Activated CD4-positive, alpha-beta T cell treated with anti-CD3 and anti-CD28 coated beads, Interleukin-2, Interleukin-4, amounts not matched to agents 100 ng/mL and 50 ng/mL, durations not matched to agents 16 hours and 8 hours (primary cell): ENCODE results near the gene CEP350.
A peak's percentile ranks its signal among the peaks of the same experiment; 100 is the strongest.
"Not testable (repeated sequence)": the region's sequence is repeated elsewhere in the genome, so short reads cannot be mapped to it uniquely, and the experiment has no call there.

ENCODE experiments used
- DNase-seq: peaks from one replicate; pipeline ENCODE4 v3.0.0-alpha.2; 2020; ENCODE audit warnings: low spot score

The CEP350 gene

GRCh38 chr1:180123463-180123936, 168.9 kb downstream of the CEP350 start:
- no peak for DNase-seq

DNA sequence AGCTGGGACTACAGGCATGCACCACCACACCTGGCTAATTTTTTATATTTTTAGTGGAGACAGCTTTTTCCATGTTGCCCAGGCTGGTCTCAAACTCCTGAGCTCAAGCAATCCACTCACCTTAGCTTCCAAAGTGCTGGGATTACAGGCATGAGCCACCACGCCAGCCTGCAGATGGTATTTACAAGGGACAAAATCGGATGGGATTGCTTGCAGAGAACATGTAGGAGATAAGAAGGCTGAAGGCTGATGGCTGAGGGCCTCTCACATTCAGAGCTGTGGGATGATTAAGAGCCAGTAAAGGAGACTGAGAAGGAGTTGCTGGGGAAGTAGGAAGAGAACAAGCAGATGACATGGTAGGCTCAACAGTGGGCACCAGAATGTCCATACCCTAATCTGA, 176.0 kb downstream of the CEP350 start:
- no peak for DNase-seq

DNA sequence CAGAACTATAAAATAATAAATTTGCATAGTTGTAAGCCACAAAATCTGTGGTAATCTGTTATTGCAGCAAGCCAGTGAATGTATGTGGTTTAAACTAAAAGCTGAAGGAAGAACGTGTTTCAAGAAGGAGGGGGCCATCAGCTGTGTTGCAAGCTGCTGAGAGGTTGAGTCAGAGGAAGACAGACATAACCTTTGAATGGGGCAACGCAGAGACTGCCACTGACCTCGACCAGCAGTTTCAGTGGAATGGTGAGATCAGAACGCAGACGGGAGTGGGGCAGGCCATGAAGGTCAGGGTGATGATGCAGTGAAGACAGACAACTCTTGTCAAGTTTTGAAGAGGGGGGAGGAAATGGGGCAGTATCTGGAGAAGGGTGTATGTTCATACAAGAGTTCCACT, 176.9 kb downstream of the CEP350 start:
- DNase-seq: no peak

DNA sequence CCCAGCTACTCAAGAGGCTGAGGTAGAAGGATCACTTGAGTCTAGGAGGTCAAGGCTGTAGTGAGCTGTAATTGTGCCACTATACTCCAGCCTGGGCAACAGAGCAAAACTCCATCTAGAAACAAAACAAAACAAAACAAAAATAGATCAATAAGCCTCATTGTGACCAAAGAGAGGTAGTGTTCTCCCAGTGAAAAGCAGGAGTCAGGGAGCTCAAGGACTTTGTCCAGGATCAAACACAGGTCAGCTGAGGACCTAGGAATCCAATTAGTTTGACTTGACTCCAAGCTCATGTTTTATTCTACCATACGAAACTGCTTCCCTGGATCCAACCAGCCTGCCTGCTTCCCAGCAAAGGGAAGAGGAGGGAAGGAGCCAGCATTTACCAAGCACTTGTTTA, 178.6 kb downstream of the CEP350 start:
- DNase-seq: no peak

DNA sequence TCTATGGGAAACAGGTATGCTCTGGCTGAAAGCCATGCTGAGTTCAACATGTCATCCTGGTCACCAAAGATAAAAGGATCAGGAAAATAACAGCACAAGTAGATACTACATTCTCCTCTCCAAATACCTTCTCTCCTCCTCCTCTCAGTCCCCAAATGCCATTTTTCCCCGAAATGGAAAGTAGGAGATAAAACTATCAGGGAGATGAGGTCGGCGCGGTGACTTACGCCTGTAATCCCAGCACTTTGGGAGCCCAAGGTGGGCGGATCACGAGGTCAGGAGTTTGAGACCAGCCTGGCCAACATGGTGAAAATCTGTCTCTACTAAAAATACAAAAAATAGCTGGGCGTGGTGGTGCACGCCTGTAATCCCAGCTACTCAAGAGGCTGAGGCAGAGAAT, 179.1 kb downstream of the CEP350 start:
- not testable (repeated sequence) for DNase-seq

- no peak for DNase-seq
These were observed 180.9 kb downstream of the CEP350 start for GRCh38 chr1:180135535-180135934.

DNA sequence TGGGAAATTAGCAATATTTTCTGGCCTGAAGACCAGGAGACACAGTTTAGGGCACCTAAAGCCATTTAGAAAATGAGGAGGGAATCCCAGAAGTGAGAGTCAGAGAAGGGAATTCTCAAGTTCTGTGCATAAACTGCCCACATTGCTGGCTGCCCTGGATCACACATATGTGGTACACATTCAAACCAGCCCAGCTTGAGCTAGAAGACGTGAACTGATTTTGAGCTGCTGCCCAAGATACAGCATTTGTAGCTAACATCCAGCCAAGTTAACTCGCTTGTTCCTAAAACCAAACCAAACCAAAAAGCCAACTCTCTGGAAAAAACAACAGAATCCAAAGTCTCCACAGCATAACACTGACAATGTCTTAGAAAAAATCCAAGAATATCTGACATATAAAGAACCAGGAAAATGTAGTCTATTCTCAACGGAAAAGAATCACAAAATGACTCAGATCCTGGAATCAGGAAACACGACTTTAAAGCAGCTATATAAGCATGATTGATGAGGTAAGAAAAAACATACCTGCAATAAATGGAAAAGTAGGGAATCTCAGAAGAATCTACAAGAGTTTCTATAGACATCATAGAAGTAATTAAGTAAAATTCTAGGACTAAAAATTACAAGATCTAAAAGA, 181.8 kb downstream of the CEP350 start:
- DNase-seq: no peak

GRCh38 chr1:180136968-180137356, 182.4 kb downstream of the CEP350 start:
- DNase-seq: no peak

DNA sequence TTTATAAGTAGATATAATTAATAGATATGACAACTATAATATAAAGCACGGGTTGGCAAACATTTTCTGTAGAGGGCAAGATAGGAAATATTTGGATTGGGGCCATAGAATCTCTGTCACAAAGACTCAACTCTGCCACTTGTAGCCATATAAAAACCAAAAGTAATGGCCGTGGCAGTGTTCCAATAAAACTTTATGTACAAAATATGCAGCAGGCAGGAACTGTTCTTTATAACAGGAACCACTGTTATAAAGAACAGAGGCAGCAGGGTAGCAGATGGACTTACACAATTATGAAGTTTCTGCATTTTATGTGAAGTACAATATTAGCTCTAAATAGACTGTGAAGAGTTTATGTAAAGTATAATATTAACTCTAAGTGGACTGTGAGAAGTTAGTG, 183.2 kb downstream of the CEP350 start:
- no peak for DNase-seq

DNA sequence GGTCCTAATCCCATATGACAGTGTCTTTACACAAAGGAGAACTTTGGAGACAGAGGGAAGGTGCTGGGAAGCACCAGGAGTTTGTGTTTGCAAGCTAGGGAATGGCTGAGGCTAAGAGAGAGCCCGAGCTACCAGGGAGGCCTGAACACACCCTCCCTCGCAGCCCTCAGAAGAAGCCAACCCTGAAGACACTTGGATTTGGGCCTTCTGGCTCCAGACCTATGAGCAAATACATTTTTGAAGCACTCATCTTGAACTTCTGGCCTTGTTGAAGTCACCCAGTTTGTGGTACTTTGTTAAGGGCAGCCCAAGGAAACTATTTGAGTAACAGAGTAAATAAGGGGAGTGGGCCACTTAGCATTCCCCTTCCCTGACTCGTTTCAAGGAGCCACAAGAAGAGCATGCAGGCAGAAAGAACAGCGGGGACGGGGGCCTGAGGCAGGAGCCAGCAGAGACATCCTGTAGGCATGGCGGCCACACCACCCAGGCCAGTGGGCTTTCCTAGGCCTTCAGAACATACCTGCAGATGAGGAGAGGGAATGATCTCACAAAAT, 186.8 kb downstream of the CEP350 start:
- DNase-seq: no peak

GRCh38 chr1:180143359-180143758, 188.7 kb downstream of the CEP350 start:
- DNase-seq: no peak

DNA sequence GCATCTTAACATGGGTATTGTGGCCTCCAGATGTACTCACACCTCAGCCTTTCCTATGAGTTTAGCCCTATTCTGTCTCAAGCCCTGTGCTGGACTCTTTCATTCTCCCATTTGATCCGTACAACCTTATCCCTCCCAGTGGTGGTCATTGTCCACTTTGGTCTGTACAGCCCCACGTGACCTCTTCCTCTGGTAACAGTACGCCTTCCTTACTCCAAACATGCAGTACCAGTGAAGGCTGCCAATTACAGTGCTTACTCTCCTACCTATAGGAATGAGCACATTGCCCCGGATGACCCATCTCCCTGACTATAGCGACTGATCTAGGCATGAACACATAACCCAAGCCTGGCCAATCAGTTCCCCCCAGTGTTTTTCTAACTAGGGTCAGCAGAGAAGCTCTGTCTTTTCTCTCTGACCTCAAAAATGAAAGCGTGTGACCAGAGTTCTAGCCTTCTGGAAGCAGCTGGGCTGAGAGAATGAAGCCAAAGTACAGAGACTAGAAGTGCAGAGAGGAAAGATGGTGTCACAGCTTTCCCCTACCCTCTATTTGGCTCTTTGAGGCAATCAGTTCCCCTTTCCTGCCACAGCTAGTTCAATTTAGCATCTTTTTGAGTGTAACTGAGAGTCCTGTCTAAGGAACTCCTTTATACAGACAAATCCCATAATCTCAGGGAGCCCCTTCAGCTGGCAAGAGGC, 190.2 kb downstream of the CEP350 start:
- DNase-seq: no peak

GRCh38 chr1:180145446-180145845, 190.8 kb downstream of the CEP350 start:
- DNase-seq: no peak

- no peak for DNase-seq
These were observed 196.4 kb downstream of the CEP350 start for GRCh38 chr1:180150982-180151381.

DNA sequence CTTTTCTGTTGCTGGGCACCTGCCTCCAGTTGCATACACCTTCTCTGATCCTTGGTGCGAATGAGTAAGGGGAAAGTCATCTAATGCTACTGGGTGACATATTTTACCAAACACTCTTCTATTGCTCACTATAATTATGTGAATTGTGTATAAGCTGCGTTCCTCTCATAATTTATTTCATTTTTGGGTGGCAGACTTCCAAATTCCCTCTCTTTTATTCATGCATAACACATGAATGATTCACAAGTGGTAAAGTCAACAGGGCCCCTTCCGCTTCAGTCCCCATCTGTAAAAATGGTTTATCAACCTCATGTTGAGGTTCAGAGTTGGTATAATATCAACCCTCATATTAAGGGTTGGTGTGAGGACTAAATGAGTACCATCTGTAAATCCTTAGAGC, 196.9 kb downstream of the CEP350 start:
- no peak for DNase-seq

DNA sequence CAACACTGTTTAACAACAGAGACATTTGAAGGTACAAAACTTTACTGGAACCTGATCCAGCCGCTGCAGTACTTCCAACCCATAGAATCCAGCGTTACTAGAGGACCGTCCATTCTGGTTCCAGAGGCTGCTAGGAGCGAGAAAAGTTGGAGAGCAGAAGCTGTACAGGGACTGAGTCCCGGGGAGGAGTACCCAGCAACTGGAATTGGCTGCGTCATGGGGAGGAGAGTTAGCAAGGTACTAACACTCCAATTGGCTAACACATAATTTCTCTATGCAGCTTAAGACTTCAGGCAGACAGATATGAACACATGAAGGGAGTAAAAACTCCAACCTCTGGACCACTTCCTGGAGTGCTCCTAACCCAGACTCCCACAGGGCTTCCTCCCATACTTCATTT, 198.0 kb downstream of the CEP350 start:
- no peak for DNase-seq

- no peak for DNase-seq
These were observed 198.4 kb downstream of the CEP350 start for GRCh38 chr1:180153032-180153431.

DNA sequence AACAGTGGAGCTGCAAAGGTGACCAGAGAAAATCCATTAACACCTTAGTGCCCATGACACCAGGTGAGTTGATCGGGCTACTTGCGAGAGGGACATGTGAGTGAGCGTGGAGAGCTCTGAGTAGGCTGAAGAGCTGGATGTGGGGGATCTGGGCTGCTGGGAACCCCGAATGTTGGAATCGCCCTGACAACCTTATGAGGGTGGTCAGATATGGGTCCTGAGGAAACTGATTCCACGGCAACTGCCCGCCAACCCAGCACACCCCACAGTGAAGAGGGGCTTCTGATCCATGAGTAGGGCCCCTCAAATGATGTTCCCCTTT, 199.4 kb downstream of the CEP350 start:
- DNase-seq: no peak

DNA sequence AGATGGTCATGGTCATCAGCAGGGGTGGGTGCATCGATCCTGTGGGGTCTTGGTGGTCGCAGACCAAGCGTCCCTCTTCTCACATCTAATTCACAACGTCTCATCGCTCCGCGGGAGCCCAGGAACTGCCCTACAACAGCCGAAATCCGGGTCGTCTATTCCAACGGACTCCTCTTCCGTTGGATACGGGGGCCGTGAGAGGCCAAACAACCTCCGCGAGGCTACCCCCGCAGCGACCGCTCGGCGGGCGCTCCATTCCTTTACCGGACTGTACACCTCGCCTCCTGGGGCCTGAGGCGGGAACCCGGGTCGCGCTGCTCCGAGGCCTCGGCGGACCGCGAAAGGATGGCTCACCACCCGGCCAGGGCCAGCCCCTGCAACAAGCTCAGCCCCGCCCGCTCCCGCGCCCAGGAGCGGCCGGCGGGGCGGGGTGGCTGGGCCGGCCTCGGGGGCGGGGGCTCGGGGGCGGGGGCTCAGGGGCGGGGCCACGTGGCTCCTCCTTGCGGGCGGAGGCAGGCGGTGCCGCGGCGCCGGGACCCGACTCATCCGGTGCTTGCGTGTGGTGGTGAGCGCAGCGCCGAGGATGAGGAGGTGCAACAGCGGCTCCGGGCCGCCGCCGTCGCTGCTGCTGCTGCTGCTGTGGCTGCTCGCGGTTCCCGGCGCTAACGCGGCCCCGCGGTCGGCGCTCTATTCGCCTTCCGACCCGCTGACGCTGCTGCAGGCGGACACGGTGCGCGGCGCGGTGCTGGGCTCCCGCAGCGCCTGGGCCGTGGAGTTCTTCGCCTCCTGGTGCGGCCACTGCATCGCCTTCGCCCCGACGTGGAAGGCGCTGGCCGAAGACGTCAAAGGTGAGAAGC, 199.9 kb downstream of the CEP350 start, which contains the start of gene QSOX1:
QSOX1 (plus strand) TSS at position 545 of the 857 bp plus-strand sequence; CDS start at position 584, 39 bp downstream.
- peak; percentile 92 for DNase-seq

GRCh38 chr1:180155182-180155682, 200.6 kb downstream of the CEP350 start:
- no peak for DNase-seq

- DNase-seq: no peak
These were observed 201.6 kb downstream of the CEP350 start for GRCh38 chr1:180156201-180156600.

DNA sequence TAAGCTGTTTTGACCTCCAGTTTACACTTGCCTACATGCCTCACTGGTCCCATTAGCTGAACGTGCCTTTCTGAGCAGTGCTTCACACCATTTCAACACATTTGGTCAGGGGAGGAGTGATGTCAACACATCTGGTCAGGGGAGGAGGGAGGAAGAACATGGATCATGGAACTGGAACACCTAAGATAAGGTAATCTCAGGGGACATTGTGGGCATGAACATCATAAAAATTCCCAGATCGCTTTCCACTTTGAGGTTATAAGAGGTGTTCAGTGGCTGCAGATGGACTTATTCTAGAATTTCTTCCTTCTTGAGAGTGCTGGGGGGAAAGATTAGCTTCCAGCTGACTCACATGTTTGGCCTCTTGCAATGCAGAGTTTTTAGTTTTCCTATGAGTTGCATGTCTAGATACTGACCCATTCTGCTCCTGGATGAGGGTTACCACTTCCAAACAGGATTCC, 202.1 kb downstream of the CEP350 start:
- DNase-seq: no peak
